Suppressor macrophage (primary cell): ENCODE measurements around the gene TECPR2.
"Not testable (repeated sequence)": the region's sequence is repeated elsewhere in the genome, so short reads cannot be mapped to it uniquely, and the experiment has no call there.

Experiments
- DNase-seq, 4 experiments: peaks; one replicate each; pipeline ENCODE4 v3.0.0-alpha.2; 2020 to 2022
- total RNA-seq, 17 experiments: gene quantifications; one replicate each; lab custom pipeline; 2026; ENCODE audit warnings: mixed read lengths in 6 of 17, inconsistent platforms in 3 of 17; lab: John Stamatoyannopoulos, UW

Gene TECPR2
- total RNA-seq: 11.4 to 32.2 (median 18.4) reads per million in 17 experiments

- peak; percentile 97 to 99 (median 98) for DNase-seq
These were observed at the start of gene TECPR2, which contains the start of gene CINP for GRCh38 chr14:102362545-102363181. Gene TECPR2, plus strand, starts transcription at chr14:102362941. Its CDS starts 13,781 bp downstream, at chr14:102376722. Gene CINP, minus strand, starts transcription at chr14:102362890. Its CDS starts 39 bp downstream, at chr14:102362851.

- DNase-seq: peak; percentile 83 to 93 (median 88)
These were observed 48.3 kb upstream of the TECPR2 start for GRCh38 chr14:102314242-102315011.

GRCh38 chr14:102315121-102315520, 47.6 kb upstream of the TECPR2 start:
- DNase-seq: no peak

GRCh38 chr14:102316338-102316742, 46.4 kb upstream of the TECPR2 start:
- peak; percentile 30 to 64 (median 42) for DNase-seq

- DNase-seq: peak; percentile 95 to 96 (median 96)
These were observed 45.8 kb upstream of the TECPR2 start for GRCh38 chr14:102316743-102317563.

- peak in 3 of 4 experiments; percentile 17 to 46 (median 25) for DNase-seq
These were observed 45.0 kb upstream of the TECPR2 start for GRCh38 chr14:102317564-102318248.

- DNase-seq: no peak
These were observed 43.9 kb upstream of the TECPR2 start for GRCh38 chr14:102318781-102319276.

- DNase-seq: peak; percentile 94 to 97 (median 96)
These were observed 43.2 kb upstream of the TECPR2 start, which contains the start of gene ZNF839 for GRCh38 chr14:102319351-102320032. Gene ZNF839, plus strand, starts transcription at chr14:102319746. Its CDS starts 20 bp downstream, at chr14:102319766.

- peak; percentile 12 to 49 (median 40) for DNase-seq
These were observed 42.6 kb upstream of the TECPR2 start for GRCh38 chr14:102320033-102320660.

GRCh38 chr14:102320671-102321455, 41.9 kb upstream of the TECPR2 start:
- DNase-seq: no peak

GRCh38 chr14:102321456-102322422, 41.0 kb upstream of the TECPR2 start:
- DNase-seq: no peak

GRCh38 chr14:102323102-102323501, 39.6 kb upstream of the TECPR2 start:
- peak; percentile 74 to 79 (median 77) for DNase-seq

- no peak for DNase-seq
These were observed 36.9 kb upstream of the TECPR2 start for GRCh38 chr14:102325791-102326345.

- no peak for DNase-seq
These were observed 36.2 kb upstream of the TECPR2 start for GRCh38 chr14:102326583-102326982.

- DNase-seq: not testable (repeated sequence)
These were observed 33.4 kb upstream of the TECPR2 start for GRCh38 chr14:102329381-102329780.

GRCh38 chr14:102330806-102331205, 31.9 kb upstream of the TECPR2 start:
- DNase-seq: no peak

- DNase-seq: peak; percentile 38 to 68 (median 60)
These were observed 29.4 kb upstream of the TECPR2 start for GRCh38 chr14:102333390-102333789.
